GM19043 (cell line): ENCODE results near the gene CHMP5.

Experiments used
- ATAC-seq: cut with Tn5 transposase; IDR thresholded peaks from one replicate; pipeline ENCODE4 v1.9.1; 2021; ENCODE audit warnings: low read depth; ENCODE audit not compliant: unreplicated experiment

The CHMP5 gene

DNA sequence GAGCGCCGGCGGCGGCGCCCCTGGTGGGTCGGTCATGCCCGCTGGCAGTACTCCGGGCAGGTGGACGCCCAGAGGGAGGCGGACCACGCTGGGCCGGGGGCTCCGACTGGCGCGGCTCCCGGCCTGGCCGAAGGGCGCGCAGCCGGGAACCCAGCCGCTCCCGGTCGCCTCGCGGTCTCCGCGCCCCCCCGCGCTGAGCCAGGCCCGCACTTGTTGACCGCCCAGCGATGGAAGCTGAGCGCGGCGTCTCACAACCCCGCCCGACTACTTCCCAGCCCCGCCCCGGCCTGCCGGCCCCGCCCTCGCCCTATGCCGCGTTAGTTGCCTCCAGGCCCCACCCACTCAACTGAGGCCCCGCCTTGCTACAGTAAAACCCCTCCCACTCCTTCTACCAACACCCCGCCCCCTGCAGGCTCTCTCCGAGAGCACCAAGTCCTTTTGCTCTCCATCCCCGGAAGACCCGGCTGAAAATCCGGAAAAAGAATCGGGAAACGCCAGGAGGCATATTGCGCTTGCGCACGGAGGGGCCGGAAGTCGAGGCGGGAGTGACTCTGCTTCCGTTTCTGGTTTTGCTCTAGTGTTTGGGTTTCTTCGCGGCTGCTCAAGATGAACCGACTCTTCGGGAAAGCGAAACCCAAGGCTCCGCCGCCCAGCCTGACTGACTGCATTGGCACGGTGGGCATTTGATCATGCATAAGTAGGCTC lies at the start of gene CHMP5, which contains the start of gene BAG1:
TSS of gene CHMP5 (plus strand) at position 577 of the 705 bp plus-strand sequence. CDS start at position 607, 30 bp downstream.
TSS of gene BAG1 (minus strand) at position 236 of the 705 bp plus-strand sequence.
- ATAC-seq: peak; percentile 78

DNA sequence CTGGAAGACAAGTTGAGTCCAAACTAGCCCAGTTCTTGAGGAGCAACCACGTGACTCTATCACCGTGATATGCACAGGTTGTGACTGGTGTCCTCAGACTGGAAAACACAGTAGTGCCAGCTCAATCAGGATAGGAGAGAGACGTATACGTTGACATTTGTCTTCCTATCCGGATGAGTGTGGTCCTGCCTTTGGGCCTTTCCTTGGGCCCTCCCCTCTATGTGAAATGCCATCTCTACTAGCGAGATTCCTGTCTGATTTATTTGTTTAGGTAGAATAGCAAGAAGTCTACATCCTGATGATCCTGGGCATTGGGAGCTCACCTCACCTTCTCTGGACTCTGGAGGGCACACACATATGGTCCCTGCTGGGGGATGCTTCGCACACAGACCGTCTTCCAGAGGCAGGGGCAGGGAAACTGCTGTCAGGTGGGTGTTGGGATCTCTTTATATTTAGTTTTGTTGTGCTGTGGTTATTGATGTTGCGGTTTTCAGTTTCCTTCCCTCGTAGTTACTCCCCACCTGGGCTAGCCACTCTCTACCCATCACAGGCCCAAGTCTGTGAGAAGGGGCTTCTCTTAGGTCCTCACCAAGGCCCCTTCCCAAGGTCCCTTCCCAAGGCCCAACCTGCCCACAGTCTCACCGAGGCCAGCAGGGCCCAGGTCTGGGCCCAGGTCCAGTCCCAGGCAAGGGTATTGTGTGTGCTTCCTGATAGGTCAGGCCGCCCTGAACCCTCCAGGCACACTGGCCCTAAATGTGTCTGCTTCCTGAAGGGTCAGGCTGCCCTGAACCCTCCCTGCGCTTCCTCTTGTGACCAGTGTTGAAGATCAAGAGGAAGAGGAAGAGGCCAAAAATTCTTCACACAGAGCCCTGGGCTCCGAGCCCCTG lies 43.9 kb upstream of the CHMP5 start:
- no peak for ATAC-seq

DNA sequence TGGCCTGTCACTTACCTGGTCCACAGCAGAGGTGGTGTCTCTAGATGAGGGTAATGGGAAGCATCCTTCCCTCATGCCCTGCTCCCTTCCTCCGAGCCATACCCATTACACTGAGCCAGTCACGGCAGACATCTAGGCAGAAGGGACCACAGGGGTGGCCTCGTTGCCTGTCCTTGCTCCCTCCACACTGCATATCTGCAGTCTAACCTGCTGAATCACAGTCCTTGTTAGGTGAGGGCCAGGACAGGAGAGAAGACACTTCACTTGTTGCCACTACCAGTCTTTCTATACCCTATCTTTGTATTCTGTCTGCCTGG lies 43.3 kb upstream of the CHMP5 start:
- ATAC-seq: no peak

- no peak for ATAC-seq
Observed at GRCh38 chr9:33222031-33222430, 42.8 kb upstream of the CHMP5 start.

DNA sequence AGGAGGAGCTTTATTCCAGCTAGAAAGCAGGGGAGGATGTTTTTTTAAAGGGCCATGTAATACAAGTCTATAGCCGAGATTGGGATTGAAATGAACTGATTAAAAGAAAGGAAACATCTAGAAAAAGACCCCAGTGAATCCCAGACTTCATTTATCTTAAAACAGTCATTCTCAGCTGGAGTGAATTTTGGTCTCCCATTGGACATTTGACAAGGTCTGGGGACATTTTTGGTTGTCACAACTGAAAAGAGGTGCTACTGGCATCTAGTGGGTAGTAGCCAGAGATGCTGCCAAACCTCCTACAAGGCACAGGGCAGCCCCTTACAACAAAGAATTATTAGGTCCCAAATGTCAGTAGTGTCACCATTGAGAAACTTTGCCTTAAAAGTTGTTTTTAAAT lies 41.2 kb upstream of the CHMP5 start:
- ATAC-seq: no peak

DNA sequence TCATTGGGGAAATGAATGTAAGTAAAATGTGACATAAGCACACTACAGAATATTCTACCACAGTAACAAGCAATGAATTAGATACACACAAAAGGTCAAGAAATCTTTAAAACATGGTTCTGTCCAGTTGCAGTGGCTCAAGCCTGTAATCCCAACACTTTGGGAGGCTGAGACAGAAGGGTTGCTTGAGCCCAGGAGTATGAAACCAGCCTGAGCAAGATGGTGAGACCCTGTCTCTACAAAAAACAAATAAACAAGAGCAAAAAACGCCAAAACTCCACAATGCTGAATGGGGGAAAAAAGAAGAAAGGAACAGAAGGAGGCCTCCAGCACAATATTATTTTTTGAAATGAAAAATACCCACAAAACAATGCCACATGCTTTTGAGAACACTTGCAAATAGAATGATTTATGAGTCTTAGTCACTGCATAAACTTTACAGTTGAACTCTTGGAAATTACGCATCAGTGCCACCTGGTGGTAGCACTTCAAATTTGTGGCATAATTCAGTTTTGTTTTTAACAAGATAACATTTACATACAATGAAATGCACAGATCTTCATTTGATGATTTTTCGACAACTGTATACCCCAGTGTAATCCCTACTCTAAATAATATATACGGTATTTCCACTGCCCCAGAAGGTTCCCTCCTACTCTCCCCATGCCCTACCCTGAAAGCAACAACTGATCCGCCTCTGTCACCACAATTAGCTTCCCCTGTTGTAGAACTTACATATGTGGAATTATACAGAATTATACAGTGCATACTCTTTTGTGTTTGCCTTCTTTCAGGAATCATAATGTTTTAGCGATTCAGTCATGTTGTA lies 39.3 kb upstream of the CHMP5 start:
- ATAC-seq: no peak

DNA sequence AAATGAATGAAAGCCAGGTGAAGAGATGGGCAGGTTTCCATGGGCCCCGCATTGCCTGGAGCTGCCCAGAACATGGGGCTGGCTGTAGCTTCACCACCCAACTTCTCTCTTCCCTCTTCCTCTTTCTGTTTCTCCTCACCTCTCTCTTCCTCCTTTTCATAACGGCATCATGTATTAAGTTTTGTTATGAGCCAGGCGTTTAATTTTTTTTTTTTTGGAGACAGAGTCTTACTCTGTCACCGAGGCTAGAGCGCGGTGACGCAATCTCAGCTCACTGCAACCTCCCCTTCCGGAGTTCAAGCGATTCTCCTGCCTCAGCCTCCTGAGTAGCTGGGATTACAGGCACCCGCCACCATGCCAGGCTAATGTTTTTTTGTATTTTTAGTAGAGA lies 37.8 kb upstream of the CHMP5 start:
- peak; percentile 48 for ATAC-seq

DNA sequence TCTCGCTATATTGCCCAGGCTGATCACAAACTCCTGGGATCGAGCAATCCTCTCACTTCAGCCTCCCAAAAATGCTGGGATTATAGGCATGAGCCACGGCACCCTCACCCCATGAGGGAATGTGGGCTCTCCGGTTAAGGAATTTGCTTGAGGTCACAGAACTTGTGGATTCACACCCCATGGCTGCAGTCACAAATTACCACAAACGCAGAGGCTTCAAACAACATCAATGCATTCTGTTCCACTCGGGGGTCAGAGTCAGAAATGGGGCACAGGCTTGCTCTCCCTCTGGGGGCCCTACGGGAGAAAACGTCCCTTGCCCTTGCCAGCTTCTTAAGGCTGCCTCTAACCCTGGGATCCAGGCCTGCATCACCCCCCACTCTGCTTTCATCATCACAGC lies 37.1 kb upstream of the CHMP5 start:
- ATAC-seq: no peak

DNA sequence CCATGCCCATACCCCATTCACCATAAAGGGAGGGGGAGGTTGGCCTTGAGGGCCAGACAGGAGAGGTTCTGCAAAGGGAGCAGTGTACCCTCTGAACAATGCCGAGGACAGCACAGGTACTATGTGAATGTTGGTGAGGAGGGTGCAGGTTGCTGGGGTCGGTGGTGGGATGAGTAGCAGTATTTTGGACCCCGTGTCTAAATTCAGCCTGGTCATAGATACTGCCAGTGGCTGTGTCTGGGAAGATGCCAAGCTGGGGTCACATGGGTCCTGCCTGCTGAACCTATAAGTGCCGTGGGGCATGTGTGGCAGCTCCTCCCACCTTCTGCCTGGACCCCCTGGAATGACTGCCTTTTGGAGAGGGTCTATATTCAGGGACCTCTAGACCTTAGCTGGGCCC lies 36.2 kb upstream of the CHMP5 start:
- ATAC-seq: no peak

- no peak for ATAC-seq
Observed at GRCh38 chr9:33229359-33230114, 35.3 kb upstream of the CHMP5 start.

GRCh38 chr9:33230756-33231622 lies 33.9 kb upstream of the CHMP5 start:
- ATAC-seq: no peak

- ATAC-seq: no peak
Observed at GRCh38 chr9:33231623-33231942, 33.3 kb upstream of the CHMP5 start.

- no peak for ATAC-seq
Observed at GRCh38 chr9:33232815-33233214, 32.0 kb upstream of the CHMP5 start.

- no peak for ATAC-seq
Observed at GRCh38 chr9:33233626-33234342, 31.1 kb upstream of the CHMP5 start.

- ATAC-seq: no peak
Observed at GRCh38 chr9:33234511-33235467, 30.1 kb upstream of the CHMP5 start.

GRCh38 chr9:33236571-33236970 lies 28.3 kb upstream of the CHMP5 start:
- ATAC-seq: no peak

DNA sequence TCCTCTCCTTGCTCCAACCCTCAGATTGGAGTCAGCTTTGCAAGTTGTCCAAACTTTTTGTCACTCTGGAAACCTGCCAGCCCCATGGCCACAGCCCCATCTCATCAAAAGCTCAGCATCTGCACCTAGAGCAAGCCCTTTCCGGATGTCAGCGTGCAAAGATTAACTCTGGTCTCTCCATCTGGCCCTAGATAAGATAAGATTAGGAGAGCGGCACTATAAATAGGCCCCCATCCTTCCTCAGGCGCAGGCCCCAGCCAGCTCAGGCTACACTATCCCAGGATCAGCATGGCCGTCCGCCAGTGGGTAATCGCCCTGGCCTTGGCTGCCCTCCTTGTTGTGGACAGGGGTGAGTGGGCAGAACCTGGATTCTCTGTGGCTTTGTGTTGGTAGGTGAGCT lies 24.9 kb upstream of the CHMP5 start, which contains the start of gene SPINK4:
TSS of gene SPINK4 (plus strand) at position 247 of the 400 bp plus-strand sequence. CDS start at position 289, 42 bp downstream.
- ATAC-seq: no peak

DNA sequence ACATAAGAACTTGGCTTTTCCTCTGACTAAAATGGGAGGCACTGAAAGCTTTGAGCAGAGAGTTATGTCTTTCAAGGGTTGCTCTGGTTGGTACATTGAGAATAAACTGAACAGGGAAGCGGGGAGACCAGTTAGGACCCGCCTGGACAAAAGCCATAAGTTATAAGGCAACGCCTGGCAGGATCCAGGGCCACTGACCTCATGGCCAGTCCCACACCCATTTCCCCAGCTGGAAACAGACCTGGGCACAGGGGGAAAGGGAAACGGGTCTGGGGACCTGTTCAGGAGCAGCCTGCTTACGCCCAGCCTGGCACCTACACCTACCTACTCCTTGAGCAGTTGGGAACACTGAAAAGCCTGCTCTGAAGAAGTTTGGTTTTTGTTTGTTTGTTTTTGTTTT lies 23.6 kb upstream of the CHMP5 start:
- no peak for ATAC-seq
